ENCODE results near the gene UBE2E2. TPM values are rescaled to one million over a fixed set of nuclear protein-coding genes. Genes with fewer than 3 reads are reported as not detected.

The UBE2E2 gene
- total RNA-seq, 1 experiment from 2014 or later, result 54.9 TPM

GRCh38 chr3:23537101-23537551 is 334.0 kb downstream of the UBE2E2 start:
- DNase-seq (ENCODE audit: low spot score) (no peak), ATAC-seq (peak; percentile 99)
- TF ChIP-seq ZNF138 (CRISPR knock-in tag; conservative IDR thresholded peaks at IDR 0.05), result no peak
- TF ChIP-seq NR3C1 (CRISPR knock-in tag; conservative IDR thresholded peaks at IDR 0.05; ENCODE audit: low read depth), result no peak
- TF ChIP-seq ZNF512 (CRISPR knock-in tag; IDR thresholded peaks at IDR 0.05; ENCODE audit: borderline replicate concordance), result no peak
- TF ChIP-seq ATF6 (CRISPR knock-in tag; IDR thresholded peaks at IDR 0.05), result no peak
- Mint-ChIP-seq H3K27ac (peak overlapping the region; percentile 21), H3K4me3 (no peak overlapping the region), H3K9me3 (no peaks in the 10 kb centered on the region), H3K27me3 (ENCODE audit: low read depth) (no peaks in the 10 kb centered on the region), H3K4me1 (peaks cover 22% of the 10 kb centered on the region), H3K36me3 (no peaks in the 10 kb centered on the region)
- CTCF ChIA-PET, result interaction anchor here (0.7 to 0.8 kb wide), 2 partner anchors 12 to 224 kb away, joined by 3 read pairs; no protein-coding TSS in a partner anchor
- POLR2A ChIA-PET, result no interaction called here

DNA sequence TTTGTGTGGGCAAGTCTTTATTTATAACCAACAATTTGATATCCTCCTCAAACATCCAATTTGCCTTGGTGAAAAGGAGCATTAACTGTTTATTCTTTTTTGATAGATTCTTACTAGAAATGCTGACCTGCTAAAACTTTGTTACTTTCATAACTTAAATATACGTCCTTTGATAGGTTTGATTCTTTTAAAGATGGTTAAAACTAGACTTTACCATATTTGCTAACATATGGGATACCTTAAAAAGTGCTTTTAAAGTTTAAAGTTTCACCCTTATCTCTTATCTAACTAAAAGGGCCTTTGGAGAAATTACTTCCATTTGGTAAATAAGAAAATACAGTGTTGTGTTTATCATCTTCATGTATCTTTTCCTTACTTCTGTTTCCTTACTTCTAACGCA is 336.1 kb downstream of the UBE2E2 start:
- Mint-ChIP-seq H3K9me3 (no peaks in the 10 kb centered on the region), H3K27ac (no peak overlapping the region), H3K27me3 (ENCODE audit: low read depth) (no peaks in the 10 kb centered on the region), H3K4me3 (no peak overlapping the region), H3K36me3 (no peaks in the 10 kb centered on the region), H3K4me1 (peaks cover 33% of the 10 kb centered on the region)
- ATAC-seq (no peak), DNase-seq (ENCODE audit: low spot score) (no peak)
- no peak for TF ChIP-seq ZNF512 (CRISPR knock-in tag; IDR thresholded peaks at IDR 0.05; ENCODE audit: borderline replicate concordance)
- TF ChIP-seq NFYB (CRISPR knock-in tag; conservative IDR thresholded peaks at IDR 0.05; ENCODE audit: low read depth), result no peak
- TF ChIP-seq USF1 (CRISPR knock-in tag; IDR thresholded peaks at IDR 0.05), result no peak
- no peak for TF ChIP-seq ZNF396 (CRISPR knock-in tag; IDR thresholded peaks at IDR 0.05; ENCODE audit: borderline replicate concordance)
- TF ChIP-seq JAZF1 (CRISPR knock-in tag; IDR thresholded peaks at IDR 0.05), result no peak
- TF ChIP-seq TEAD1 (CRISPR knock-in tag; IDR thresholded peaks at IDR 0.05), result no peak
- no peak for TF ChIP-seq SMAD4 (CRISPR knock-in tag; IDR thresholded peaks at IDR 0.05)
- ChIA-PET POLR2A (interaction anchor here (0.6 kb wide), 1 partner anchor 113 kb away, joined by 3 read pairs; no protein-coding TSS in a partner anchor), CTCF (no interaction called here)

GRCh38 chr3:23540600-23540999 is 337.5 kb downstream of the UBE2E2 start:
- Mint-ChIP-seq H3K4me1 (peaks cover 39% of the 10 kb centered on the region), H3K4me3 (no peak overlapping the region), H3K27me3 (ENCODE audit: low read depth) (no peaks in the 10 kb centered on the region), H3K27ac (no peak overlapping the region), H3K9me3 (peaks cover 5% of the 10 kb centered on the region), H3K36me3 (peaks cover 4% of the 10 kb centered on the region; the same call in 1 of the 2 replicates)
- ChIA-PET CTCF (no interaction called here), POLR2A (no interaction called here)
- DNase-seq (ENCODE audit: low spot score) (no peak), ATAC-seq (no peak)
- TF ChIP-seq, protein P1, sequence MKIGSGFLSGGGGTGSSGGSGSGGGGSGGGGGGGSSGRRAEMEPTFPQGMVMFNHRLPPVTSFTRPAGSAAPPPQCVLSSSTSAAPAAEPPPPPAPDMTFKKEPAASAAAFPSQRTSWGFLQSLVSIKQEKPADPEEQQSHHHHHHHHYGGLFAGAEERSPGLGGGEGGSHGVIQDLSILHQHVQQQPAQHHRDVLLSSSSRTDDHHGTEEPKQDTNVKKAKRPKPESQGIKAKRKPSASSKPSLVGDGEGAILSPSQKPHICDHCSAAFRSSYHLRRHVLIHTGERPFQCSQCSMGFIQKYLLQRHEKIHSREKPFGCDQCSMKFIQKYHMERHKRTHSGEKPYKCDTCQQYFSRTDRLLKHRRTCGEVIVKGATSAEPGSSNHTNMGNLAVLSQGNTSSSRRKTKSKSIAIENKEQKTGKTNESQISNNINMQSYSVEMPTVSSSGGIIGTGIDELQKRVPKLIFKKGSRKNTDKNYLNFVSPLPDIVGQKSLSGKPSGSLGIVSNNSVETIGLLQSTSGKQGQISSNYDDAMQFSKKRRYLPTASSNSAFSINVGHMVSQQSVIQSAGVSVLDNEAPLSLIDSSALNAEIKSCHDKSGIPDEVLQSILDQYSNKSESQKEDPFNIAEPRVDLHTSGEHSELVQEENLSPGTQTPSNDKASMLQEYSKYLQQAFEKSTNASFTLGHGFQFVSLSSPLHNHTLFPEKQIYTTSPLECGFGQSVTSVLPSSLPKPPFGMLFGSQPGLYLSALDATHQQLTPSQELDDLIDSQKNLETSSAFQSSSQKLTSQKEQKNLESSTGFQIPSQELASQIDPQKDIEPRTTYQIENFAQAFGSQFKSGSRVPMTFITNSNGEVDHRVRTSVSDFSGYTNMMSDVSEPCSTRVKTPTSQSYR (CRISPR knock-in tag; IDR thresholded peaks at IDR 0.05), result no peak
- no peak for TF ChIP-seq ZNF317 (CRISPR knock-in tag; IDR thresholded peaks at IDR 0.05; ENCODE audit: borderline replicate concordance, low read depth)
- TF ChIP-seq, protein P2, sequence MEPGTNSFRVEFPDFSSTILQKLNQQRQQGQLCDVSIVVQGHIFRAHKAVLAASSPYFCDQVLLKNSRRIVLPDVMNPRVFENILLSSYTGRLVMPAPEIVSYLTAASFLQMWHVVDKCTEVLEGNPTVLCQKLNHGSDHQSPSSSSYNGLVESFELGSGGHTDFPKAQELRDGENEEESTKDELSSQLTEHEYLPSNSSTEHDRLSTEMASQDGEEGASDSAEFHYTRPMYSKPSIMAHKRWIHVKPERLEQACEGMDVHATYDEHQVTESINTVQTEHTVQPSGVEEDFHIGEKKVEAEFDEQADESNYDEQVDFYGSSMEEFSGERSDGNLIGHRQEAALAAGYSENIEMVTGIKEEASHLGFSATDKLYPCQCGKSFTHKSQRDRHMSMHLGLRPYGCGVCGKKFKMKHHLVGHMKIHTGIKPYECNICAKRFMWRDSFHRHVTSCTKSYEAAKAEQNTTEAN (CRISPR knock-in tag; IDR thresholded peaks at IDR 0.05), result no peak
- TF ChIP-seq ZNF416 (CRISPR knock-in tag; IDR thresholded peaks at IDR 0.05), result no peak
- TF ChIP-seq SMAD4 (CRISPR knock-in tag; IDR thresholded peaks at IDR 0.05), result no peak
- no peak for TF ChIP-seq ZNF263 (CRISPR knock-in tag; IDR thresholded peaks at IDR 0.05; ENCODE audit: low read depth)
- no peak for TF ChIP-seq ZNF396 (CRISPR knock-in tag; IDR thresholded peaks at IDR 0.05; ENCODE audit: borderline replicate concordance)
- TF ChIP-seq, protein P3, sequence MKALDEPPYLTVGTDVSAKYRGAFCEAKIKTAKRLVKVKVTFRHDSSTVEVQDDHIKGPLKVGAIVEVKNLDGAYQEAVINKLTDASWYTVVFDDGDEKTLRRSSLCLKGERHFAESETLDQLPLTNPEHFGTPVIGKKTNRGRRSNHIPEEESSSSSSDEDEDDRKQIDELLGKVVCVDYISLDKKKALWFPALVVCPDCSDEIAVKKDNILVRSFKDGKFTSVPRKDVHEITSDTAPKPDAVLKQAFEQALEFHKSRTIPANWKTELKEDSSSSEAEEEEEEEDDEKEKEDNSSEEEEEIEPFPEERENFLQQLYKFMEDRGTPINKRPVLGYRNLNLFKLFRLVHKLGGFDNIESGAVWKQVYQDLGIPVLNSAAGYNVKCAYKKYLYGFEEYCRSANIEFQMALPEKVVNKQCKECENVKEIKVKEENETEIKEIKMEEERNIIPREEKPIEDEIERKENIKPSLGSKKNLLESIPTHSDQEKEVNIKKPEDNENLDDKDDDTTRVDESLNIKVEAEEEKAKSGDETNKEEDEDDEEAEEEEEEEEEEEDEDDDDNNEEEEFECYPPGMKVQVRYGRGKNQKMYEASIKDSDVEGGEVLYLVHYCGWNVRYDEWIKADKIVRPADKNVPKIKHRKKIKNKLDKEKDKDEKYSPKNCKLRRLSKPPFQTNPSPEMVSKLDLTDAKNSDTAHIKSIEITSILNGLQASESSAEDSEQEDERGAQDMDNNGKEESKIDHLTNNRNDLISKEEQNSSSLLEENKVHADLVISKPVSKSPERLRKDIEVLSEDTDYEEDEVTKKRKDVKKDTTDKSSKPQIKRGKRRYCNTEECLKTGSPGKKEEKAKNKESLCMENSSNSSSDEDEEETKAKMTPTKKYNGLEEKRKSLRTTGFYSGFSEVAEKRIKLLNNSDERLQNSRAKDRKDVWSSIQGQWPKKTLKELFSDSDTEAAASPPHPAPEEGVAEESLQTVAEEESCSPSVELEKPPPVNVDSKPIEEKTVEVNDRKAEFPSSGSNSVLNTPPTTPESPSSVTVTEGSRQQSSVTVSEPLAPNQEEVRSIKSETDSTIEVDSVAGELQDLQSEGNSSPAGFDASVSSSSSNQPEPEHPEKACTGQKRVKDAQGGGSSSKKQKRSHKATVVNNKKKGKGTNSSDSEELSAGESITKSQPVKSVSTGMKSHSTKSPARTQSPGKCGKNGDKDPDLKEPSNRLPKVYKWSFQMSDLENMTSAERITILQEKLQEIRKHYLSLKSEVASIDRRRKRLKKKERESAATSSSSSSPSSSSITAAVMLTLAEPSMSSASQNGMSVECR (CRISPR knock-in tag; IDR thresholded peaks at IDR 0.05; ENCODE audit: borderline replicate concordance), result no peak
- TF ChIP-seq JAZF1 (CRISPR knock-in tag; IDR thresholded peaks at IDR 0.05), result no peak

Data from WTC11 (cell line).